ENCODE measurements around the gene DENND4A.
A peak's percentile ranks its signal among the peaks of the same experiment; 100 is the strongest.

DENND4A gene

GRCh38 chr15:65611888-65612615 lies 180.0 kb downstream of the DENND4A start:
- Histone ChIP-seq H3K36me3 (ENCODE audit: control insufficient read depth in 1 of 2, insufficient read depth in 2 of 2, low read length in 2 of 2) (peaks cover 0 to under 1% of the 10 kb centered on the region in 2 donors), H3K27me3 (ENCODE audit: control insufficient read depth in 1 of 2, insufficient read depth in 2 of 2, low read length in 2 of 2) (no peaks in the 10 kb centered on the region), H3K4me1 (ENCODE audit: control insufficient read depth in 1 of 2, insufficient read depth in 2 of 2, low read length in 2 of 2) (peaks cover 20 to 24% of the 10 kb centered on the region in 2 donors), H3K9ac (ENCODE audit: low read depth in 1 of 2, low read length in 2 of 2) (peak overlapping the region; percentile 92 to 100), H3K4me3 (ENCODE audit: low read depth in 1 of 2, low read length in 2 of 2) (peak overlapping the region; percentile 91 to 96), H3K27ac (ENCODE audit: low read depth, low read length) (peak overlapping the region; percentile 83), H3K9me3 (ENCODE audit: control insufficient read depth in 1 of 2, low read length in 2 of 2) (no peaks in the 10 kb centered on the region)

- H3K9me3 ChIP-seq (ENCODE audit: control insufficient read depth in 1 of 2, low read length in 2 of 2): no peaks in the 10 kb centered on the region
- peaks cover 2 to 4% of the 10 kb centered on the region in 2 donors for H3K36me3 ChIP-seq (ENCODE audit: control insufficient read depth in 1 of 2, insufficient read depth in 2 of 2, low read length in 2 of 2)
- peak within 1 kb of the TSS; percentile 83 for H3K27ac ChIP-seq (ENCODE audit: low read depth, low read length)
- H3K9ac ChIP-seq (ENCODE audit: low read depth in 1 of 2, low read length in 2 of 2): peak within 1 kb of the TSS; percentile 92 to 100
- peak within 1 kb of the TSS; percentile 91 to 96 for H3K4me3 ChIP-seq (ENCODE audit: low read depth in 1 of 2, low read length in 2 of 2)
- no peaks in the 10 kb centered on the region for H3K27me3 ChIP-seq (ENCODE audit: control insufficient read depth in 1 of 2, insufficient read depth in 2 of 2, low read length in 2 of 2)
- H3K4me1 ChIP-seq (ENCODE audit: control insufficient read depth in 1 of 2, insufficient read depth in 2 of 2, low read length in 2 of 2): peaks cover 20 to 24% of the 10 kb centered on the region in 2 donors
These were observed 181.0 kb downstream of the DENND4A start, which contains the start of gene INTS14 for GRCh38 chr15:65610871-65611718. TSS of gene INTS14 (minus strand) at chr15:65611131. CDS start at chr15:65607380, 3,751 bp downstream.
